ENCODE measurements around the gene PYROXD2. TPM values are rescaled to one million over a fixed set of nuclear protein-coding genes. Genes with fewer than 3 reads are reported as not detected.

Gene PYROXD2
- total and polyA plus RNA-seq, 2 experiments from 2014 or later: 1.3 to 2.6 TPM

GRCh38 chr10:98394851-98395440 is 20.0 kb downstream of the PYROXD2 start:
- Histone ChIP-seq H3K4me2 (no peak overlapping the region), H3K27me3 (ENCODE audit: insufficient read depth) (no peaks in the 10 kb centered on the region), H3K4me1 (ENCODE audit: insufficient read depth) (no peaks in the 10 kb centered on the region), H3F3A (replicated peaks; ENCODE audit: low read depth) (no peaks in the 10 kb centered on the region), H3K36me3 (ENCODE audit: insufficient read depth) (no peaks in the 10 kb centered on the region), H3K4me3 (no peak overlapping the region), H3K79me2 (replicated peaks; ENCODE audit: insufficient read depth) (no peaks in the 10 kb centered on the region), H4K20me1 (replicated peaks; ENCODE audit: insufficient read depth) (no peaks in the 10 kb centered on the region), H3K9me2 (ENCODE audit: insufficient read depth) (no peaks in the 10 kb centered on the region), H2AFZ (no peak overlapping the region), H3K27ac (ENCODE audit: low read depth) (no peak overlapping the region)
- no peak for TF ChIP-seq EZH2phosphoT487 (IDR thresholded peaks at IDR 0.05; ENCODE audit: unreplicated experiment)
- TF ChIP-seq ETS1 (IDR thresholded peaks at IDR 0.05): no peak
- TF ChIP-seq ZNF331 (CRISPR knock-in tag; IDR thresholded peaks at IDR 0.05; ENCODE audit: low read depth): no peak
- TF ChIP-seq NANOG (IDR thresholded peaks at IDR 0.05; ENCODE audit: borderline replicate concordance): no peak
- TF ChIP-seq STAT1 (IDR thresholded peaks at IDR 0.05; ENCODE audit: unreplicated experiment): no peak
- TF ChIP-seq REST (IDR thresholded peaks at IDR 0.05; ENCODE audit: unreplicated experiment): no peak
- no peak for TF ChIP-seq ZNF462 (CRISPR knock-in tag; IDR thresholded peaks at IDR 0.05)
- no peak for TF ChIP-seq CREB1 (CRISPR knock-in tag; IDR thresholded peaks at IDR 0.05; ENCODE audit: low read depth)
- no peak for TF ChIP-seq CTCF (conservative IDR thresholded peaks at IDR 0.05; ENCODE audit: low read depth in 2 of 2)
- no peak for TF ChIP-seq EZH2 (IDR thresholded peaks at IDR 0.05; ENCODE audit: low read depth, unreplicated experiment)
- TF ChIP-seq POLR2AphosphoS5 (IDR thresholded peaks at IDR 0.05; ENCODE audit: low read depth): no peak
- no peak for TF ChIP-seq JUNB (IDR thresholded peaks at IDR 0.05; ENCODE audit: unreplicated experiment)
- Mint-ChIP-seq H3K9me3 (no peaks in the 10 kb centered on the region), H3K4me1 (no peaks in the 10 kb centered on the region), H3K27me3 (ENCODE audit: insufficient read depth, low read depth, poor library complexity) (peaks cover 1% of the 10 kb centered on the region), H3K4me3 (no peak overlapping the region), H3K27ac (no peak overlapping the region), H3K36me3 (ENCODE audit: low read depth) (peaks cover 3% of the 10 kb centered on the region; the same call in 1 of the 3 replicates)
- DNase-seq (ENCODE audit: low spot score) (no peak), ATAC-seq (peak; percentile 31; the same call in 2 of the 3 replicates)
